Stimulated activated CD4-positive, alpha-beta T cell treated with anti-CD3 and anti-CD28 coated beads, Interleukin-12 subunit alpha, Interleukin-12 subunit beta, amount 100 ng/mL, for 24 hours (primary cell): ENCODE data around the gene SEC14L5.
"Not testable (repeated sequence)": the region's sequence is repeated elsewhere in the genome, so short reads cannot be mapped to it uniquely, and the experiment has no call there.

ENCODE experiments used
- DNase-seq, 2 experiments: peaks; one replicate each; pipeline ENCODE4 v3.0.0-alpha.2; 2020; ENCODE audit warnings: low read depth in 2 of 2

SEC14L5 gene

DNA sequence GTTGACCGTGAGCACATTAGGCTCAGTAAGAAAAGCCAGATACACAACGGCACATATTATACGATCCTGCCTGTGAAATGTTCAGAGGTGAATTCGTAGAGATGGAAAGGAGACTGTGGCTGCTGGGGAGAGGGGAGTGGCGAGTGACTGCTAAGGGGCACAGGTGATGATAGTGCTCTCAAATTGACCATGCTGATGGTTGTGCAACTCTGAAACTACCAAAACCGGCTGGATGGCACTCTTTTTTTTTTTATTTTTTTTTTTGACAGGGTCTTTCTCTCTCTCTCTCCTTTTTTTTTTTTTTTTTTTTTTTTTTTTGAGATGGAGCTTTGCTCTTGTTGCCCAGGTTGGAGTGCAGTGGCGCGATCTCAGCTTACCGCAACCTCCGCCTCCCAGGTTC, 8.1 kb upstream of the SEC14L5 start:
- DNase-seq = no peak

DNA sequence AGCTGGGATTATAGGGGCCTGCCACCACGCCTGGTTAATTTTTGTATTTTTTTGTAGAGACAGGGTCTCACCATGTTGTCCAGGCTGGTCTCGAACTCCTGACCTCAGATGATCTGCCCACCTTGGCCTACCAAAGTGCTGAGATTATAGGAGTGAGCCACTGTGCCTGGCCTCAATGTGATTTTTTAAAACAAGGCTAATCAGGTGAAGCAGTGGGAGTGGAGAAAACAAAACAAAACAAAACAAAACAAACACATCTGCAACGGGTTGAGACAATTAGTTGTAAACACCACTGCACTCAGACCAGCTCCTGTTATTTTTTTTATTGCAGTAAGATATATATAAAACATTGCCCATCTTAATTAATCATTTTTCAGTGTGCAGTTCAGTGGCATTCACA, 6.5 kb upstream of the SEC14L5 start:
- not testable (repeated sequence) for DNase-seq

DNA sequence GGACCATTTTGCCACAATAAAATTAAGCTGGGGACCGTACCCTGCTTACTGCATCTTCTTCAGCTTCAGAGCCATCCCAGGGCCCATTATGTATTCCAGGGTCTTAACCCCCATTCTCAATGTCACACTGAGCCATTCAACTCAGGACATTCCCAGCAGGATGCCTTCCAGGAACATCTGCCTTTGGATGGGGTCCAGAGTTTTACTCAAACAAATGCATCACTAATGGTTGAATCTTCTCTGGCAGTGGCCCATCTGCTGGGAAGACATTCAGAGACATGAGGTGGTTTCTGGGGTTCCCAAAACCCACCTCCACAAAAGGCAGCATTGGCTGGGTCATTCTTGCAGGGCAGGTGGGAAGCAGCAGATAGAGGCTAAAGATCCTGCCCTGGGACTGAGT, 3.4 kb upstream of the SEC14L5 start:
- DNase-seq = no peak

DNA sequence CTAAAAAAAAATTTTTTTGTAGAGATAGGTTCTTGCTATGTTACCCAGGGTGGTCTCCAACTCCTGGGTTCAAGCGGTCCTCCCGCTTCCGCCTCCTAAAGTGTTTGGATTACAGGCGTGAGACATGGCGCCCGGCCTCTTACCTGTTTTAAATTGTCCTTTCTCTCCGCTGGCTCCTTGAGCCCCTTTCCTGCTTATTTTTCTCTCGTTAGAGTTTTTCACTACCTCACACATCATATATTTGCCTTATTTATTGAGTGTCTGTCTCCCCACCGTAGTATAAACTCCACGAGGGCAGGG, 760 bp upstream of the SEC14L5 start:
- no peak for DNase-seq

DNA sequence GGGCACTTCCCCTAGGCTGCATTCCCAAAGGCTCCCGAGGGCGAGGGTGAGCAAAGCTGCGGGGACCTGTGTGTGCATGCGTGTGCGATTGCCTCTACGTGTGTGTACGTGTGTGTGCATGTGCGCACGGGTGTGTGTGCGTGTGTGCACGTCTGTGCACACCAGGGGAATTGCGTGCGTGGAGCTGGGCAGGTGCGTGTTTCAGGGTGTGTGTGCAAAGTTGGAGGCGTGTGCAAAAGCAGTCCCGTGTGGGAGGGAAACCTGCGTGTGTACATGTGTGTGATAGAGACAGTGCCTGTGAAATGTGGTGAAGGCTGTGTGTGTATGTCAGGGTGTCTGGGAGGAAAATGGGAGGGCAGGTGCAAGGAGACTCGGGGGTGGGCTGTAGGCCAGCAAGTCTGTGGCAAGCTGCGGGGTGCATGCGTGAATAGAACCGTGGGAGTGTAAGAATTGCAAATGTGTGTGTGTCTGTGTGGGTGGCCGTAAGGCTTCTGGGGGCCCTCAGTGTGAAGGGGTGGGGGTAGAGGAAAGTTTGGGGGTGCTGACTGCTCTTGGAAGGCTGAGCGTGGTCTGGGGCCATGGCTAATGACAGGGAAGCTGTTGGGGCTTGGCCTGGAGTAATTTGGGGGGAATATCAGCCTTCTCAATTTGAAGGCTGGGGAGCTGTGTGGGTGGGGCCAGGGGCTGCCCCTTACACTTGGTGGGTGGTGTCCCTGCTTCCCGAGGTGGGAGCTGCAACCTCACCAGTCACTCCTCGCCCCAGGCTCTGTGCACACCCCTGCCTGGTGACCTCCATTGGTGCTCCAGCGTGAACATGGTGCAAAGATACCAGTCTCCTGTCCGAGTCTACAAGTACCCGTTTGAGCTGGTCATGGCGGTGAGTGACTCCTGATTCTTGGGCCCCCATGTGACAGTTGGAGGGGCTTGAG, 644 bp downstream of the SEC14L5 start:
- DNase-seq = no peak

DNA sequence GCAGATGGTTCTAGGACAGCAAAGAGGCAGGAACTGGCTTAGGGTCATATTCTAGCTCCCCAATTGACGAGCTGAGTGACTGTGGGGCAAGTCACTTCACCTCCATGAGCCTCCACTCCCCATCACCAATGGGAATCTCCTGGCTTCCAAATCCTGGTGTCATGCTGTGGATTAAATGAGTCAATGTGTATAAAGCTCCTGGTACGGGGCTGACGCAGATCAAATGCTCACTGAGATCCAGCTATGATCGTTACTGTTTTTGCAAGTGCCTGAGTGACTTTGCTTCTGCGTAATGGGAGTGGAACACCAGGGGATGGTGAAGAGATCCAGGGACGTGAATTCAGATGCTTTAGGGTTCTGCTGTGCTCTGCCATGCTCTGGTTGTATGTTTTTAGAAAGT, 2.4 kb downstream of the SEC14L5 start:
- DNase-seq = no peak

DNA sequence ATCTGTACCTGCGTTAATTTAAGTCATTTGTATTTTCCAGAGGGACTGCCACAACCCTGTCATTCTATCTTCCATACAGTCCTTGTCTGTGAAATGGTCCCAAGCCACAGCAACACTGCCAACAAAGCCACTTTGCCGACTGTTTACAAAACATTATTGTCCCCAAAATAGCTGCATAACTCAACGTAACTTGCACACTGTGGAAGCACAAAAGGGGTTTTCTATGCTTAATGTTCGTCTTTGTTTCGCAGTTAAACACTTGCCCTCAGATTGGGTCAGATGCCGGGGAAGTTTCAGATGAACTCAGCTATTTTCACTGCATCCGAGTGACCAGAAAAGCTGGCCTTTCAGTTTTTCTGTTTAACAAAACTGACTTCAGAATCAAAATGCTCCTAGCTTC, 4.6 kb downstream of the SEC14L5 start:
- DNase-seq = no peak

DNA sequence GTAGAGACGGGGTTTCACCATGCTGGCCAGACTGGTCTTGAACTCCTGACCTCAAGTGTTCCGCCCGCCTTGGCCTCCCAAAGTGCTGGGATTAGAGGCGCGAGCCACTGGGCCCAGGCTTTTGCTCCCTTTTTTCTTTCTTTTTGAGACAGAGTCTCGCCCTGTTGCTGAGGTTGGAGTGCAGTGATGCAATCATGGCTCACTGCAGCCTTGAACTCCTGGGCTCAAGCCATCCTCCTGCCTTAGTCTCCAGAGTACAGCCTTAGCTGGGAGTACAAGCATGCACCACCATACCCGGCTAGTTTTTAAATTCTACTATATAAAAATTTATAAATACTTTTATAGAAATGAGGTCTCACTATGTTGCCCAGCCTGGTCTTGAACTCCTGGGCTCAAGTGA, 5.4 kb downstream of the SEC14L5 start:
- not testable (repeated sequence) for DNase-seq

DNA sequence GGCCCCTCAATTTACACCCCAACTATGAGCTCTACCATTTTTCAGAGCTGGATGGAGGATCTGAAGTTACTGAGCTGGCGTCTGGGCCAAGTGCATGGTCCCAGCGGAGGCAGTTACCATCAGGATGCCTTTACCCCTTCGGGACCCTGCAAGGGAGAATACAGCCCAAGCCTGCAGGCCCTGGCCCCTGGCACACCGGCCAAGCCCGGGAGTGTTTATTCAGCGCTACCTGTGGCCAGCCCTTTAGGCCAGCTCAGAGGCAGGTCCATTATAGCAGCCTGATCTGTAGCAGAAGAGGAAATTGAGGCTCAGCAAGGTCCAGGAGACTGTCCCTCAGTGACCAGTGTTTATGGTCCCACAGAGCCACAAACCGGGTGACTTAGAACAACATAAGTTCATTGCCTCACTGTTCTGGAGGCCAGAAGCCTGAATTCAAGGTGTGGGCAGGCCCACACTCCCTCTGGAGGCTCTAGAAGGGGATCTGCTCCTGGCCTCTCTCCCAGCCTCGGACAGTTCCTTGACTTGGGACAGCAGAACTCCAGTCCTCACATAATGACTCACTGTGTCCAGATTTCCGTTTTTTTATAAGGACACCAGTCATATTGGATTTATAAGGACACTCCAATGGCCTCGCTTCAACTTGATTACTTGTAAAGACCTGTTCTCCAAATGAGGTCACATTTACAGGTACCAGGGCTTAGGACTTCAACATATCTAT, 8.8 kb downstream of the SEC14L5 start:
- no peak for DNase-seq

DNA sequence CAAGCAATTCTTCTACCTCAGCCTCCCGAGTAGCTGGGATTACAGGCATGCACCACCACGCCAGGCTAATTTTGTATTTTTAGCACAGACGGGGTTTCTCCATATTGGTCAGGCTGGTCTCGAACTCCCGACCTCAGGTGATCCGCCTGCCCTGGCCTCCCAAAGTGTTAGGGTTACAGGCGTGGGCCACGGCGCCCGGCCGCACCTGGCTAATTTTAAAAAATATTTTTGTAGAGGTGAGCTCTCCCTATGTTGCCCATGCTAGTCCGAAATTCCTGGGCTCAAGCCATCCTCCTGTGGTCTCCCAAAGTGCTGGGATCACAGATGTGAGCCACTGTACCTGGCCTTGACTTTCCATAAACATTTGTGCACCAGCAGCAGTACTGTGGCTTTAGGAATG, 10.1 kb downstream of the SEC14L5 start:
- not testable (repeated sequence) for DNase-seq

DNA sequence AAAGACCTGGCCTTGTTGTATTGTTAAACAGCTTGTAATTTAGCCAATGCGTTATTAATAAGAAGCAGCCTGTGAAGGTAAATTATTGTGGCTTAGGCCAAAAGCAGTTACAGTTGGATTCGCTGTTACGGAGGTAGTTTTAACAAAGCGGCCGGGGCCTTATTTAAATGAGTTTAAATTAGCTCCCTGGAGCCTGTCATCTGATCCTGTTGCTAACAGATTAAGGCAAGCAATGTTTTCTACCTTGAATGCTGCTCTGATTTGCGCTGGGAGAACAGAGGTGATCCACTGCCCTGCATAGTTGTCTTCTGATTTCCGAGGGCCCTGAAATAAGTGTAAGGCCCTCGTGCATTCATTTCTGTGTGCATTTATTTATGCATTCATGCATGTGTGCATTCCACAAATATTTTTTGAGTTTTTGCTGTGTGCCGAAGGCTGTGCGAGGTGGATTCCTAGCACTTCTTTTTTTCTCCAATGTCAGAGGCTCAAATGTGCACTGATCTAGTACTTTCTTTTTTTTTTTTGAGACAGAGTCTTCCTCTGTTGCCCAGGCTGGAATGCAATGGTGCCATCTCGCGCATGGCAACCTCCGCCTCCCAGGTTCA, 10.9 kb downstream of the SEC14L5 start:
- no peak for DNase-seq

DNA sequence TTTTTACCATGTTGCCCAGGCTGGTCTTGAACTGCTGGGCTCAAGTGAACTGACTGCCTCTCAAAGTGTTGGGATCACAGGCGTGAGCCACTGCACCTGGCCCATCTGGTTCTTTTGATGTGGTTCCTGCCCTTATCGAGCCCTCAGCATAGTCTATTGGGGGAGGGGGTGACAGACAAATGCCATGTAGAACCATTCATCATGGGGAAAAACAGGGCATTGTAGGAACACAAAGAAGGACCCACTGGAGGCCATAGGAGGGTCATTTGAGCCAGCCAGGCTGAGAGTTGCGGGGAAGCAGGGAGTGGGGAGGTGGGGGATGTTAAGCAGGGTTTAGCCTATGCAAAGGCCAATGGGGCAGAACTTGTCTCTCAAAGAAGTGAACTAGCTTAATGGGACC, 11.9 kb downstream of the SEC14L5 start:
- no peak for DNase-seq

DNA sequence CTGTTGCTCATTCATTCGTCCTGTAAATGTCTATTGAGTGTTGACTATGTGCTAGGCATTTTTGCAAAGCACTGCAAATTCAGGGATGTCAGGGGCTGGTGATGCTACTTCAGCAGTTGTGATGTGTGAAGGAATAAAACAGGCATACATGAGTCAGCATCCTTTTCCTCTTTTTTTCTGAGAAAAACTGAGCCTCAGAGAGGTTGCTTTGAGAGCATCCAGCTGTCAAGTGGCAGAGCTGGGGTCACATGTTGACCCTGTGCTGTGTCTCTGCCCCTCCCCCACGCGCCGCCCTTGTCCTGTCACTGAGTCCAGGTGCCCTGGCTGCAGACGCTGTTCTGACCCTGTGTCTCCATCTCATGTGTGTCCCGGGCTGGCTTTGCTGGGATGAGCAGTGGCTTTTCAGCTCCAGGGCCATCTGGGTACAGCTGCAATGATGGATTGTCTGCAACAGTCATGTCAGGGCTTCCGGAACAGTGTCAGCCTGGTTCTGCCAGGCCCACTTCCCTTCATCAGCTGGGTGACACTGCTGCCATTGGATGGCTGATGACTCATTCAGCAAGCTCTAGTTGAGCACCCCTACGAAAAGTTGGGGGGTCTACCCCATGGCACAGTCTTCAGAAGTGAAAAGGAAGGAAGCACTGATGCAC, 14.9 kb downstream of the SEC14L5 start:
- DNase-seq = no peak

DNA sequence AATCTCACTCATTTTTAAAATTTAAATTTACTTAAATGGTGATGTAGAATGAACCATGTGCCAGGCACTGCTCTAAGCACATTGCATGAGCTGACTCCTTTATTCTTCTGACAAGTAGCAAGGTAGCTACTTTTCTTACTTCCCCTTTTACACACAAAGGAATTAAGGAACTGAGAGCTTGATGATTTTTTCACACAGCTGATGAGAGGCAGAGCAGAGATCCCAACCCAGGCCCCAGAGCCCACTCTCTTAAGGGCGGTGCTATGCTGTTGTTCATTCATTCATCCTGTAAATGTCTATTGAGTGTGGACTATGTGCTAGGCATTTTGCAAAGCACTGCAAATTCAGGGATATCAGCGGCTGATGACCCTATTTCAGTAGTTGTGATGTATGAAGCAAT, 17.9 kb downstream of the SEC14L5 start:
- DNase-seq = no peak

DNA sequence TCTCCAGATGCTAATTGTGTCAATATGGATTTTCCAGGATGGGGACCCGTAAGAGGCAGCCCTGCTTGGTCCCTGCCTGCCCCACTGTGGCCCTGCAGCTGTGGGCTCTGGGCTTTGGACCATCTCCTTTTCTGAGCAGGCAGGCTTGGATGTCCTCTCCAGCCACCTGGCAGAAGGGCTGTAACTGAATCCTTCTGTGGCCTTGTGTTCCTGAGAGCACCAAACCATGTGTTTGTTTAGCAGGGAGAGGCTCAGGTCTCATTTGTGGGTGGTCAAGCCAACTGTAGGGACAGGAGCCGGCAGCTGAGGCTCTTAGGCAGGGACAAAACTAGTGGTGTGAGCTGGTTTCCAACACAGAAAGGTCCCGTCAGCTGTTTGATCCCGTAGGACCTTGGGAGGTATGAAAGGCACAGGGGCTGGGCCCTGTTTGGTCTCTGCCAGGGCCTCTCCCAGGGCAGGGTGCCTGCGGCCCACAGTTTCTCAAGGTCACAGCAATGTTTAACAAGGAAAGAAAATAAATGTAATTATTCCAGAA, 18.5 kb downstream of the SEC14L5 start:
- no peak for DNase-seq

DNA sequence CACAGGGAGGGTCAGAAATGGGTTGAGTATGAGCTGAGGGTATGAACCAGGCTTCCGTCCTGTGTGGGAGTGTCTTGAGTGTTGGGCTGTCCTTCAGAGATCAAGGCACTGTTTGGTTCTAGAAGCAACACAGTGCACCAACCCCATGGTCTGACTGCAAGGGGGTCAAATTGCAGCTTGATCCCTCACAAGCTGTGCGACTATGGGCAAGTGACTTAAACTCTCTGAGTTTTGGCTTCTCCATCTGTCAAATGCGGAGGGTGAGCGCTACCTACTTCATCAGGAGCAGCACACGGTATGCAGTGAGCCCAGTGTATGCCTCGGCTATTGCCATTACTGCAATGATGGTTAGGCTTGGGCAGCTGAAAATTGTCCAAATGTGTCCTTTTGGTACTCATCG, 21.0 kb downstream of the SEC14L5 start:
- DNase-seq = no peak

DNA sequence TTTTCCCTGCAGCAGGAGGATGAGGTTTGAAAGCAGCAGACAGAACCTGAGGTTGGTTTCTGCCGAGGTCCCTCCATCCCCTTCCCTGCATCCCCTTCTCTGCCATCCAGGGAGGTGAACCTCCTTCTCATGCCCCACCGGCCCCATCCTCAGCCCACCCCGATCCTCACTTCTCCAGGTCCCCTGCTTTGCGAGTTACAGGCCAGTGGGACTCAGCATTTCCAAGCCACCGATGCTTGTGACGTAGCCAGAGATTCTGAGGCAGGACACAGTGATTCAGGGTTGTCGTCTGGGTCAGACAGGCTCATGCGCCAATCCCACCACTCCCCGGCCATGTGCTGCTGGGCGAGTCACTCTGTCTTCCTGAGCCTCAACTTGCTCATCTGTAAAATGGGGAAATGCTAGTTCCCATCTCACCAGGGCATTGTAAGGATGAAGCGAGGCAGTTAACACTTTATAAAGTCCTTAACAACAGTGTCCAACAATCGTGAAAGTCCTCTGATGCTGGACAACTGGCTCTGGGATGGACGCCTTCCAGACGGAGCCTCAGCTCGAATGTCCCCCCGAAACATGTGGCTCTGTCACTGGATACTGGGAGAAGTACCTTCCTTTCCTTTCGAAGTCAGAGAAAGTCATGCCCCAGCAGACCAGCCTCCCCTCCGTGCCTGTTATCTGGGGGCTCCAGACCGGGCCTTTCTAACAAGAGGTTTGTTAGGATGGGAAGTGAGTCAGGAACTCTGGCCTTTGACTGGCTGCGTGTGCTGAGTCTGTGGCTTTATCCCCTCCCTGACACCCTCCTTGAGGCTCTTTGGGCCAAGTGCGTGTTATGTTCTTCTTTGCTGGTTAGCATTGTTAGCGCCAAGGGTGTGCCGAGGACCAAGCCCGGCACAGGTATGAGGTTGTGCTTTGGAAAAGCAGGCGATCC, 21.9 kb downstream of the SEC14L5 start:
- no peak for DNase-seq

DNA sequence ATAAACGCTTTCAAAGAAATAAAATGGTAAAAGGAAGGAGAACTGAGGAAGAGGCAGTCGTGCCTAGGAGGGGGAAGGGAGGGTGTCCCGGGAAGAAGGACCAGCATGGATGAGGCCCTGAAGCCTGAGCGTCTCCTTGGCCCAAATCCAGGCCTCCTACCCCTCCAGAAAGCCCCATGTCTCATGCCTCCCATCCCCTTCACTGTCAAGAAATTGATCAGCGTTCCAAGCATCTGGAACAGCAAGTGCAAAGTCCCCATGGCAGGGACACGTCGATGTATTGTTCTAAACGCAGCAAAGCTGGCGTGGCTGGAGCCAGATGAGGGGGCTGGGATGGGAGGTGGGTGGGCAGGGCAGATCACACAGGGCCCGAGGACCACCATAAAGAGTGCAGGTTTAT, 22.6 kb downstream of the SEC14L5 start:
- DNase-seq = no peak

DNA sequence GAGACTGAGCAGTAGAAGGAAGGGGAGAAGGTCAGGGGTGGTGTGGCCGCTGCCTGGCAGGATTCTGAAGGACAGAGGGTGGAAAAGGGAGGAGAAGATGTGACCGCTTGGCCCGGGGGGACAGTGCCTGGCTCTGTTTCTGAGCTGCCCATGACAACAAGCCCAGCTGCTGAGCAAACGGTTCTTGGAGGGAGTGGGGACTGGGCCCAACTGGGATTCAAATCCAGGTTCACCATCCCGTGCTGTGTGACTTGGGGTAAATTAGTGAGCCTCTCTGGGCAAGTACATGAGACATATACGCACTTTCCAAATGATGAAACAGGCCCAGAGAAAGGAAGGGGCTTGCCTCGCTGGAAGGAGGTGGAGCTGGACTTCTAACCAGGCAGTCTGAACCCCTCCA, 23.3 kb downstream of the SEC14L5 start:
- DNase-seq = no peak

DNA sequence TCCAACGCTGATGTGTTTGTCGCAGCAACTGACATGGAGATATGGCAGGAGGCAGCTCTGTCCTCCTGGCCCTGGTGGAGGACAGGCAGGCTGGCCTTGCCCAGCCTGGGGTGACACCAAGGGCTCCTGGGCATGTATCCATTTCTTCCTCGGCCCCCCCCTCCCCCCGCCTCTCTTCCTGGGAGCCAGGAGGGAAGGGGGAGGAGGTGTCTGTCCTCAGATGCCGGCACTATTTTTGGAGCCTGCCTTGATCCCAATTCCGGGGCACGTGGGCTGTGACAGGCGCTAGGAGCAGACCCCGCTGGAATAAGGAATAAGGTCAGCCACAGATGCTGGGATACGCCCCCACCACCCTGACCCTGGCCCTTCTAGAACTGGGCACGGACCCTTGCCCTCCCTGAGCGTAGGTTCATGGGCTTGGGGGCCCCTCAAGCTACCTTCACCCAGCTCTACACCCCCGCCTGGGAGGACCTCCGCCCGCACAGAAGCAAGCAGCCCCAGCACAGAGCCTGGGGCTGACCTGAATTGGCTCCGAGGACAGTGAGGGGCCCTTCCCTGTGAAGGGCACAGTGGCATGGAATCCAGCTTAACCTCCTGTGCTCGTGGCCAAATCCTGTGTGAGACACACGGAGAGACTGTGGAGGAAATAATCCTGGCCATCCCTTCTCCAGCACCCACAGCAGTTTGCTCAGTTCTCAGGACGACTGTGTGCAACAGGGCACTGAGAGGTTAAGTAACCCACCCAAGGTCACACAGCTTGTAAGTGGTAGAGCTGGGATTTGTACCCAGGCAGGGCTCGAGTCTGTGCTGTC, 24.1 kb downstream of the SEC14L5 start:
- no peak for DNase-seq
